GM18502 (cell line): ENCODE measurements around the gene FNDC3B.

Experiments
- ATAC-seq: cut with Tn5 transposase; IDR thresholded peaks from one replicate; pipeline ENCODE4 v1.9.1; 2021; ENCODE audit warnings: mild to moderate bottlenecking; ENCODE audit not compliant: unreplicated experiment, poor library complexity

Gene FNDC3B

GRCh38 chr3:172314591-172315160 is 275.3 kb downstream of the FNDC3B start:
- no peak for ATAC-seq

GRCh38 chr3:172315401-172316091 is 276.2 kb downstream of the FNDC3B start:
- no peak for ATAC-seq

- no peak for ATAC-seq
Observed at GRCh38 chr3:172316758-172317157, 277.4 kb downstream of the FNDC3B start.

- ATAC-seq, result no peak
Observed at GRCh38 chr3:172317481-172317880, 278.1 kb downstream of the FNDC3B start.

- peak; percentile 67 for ATAC-seq
Observed at GRCh38 chr3:172317984-172318383, 278.6 kb downstream of the FNDC3B start.

GRCh38 chr3:172319595-172319994 is 280.2 kb downstream of the FNDC3B start:
- no peak for ATAC-seq

- no peak for ATAC-seq
Observed at GRCh38 chr3:172320468-172320867, 281.1 kb downstream of the FNDC3B start.

GRCh38 chr3:172321035-172321434 is 281.7 kb downstream of the FNDC3B start:
- ATAC-seq, result peak; percentile 51

GRCh38 chr3:172323894-172324610 is 284.7 kb downstream of the FNDC3B start:
- ATAC-seq, result no peak

- ATAC-seq, result no peak
Observed at GRCh38 chr3:172324611-172325203, 285.3 kb downstream of the FNDC3B start.

- ATAC-seq, result no peak
Observed at GRCh38 chr3:172325461-172325860, 286.1 kb downstream of the FNDC3B start.

- no peak for ATAC-seq
Observed at GRCh38 chr3:172326993-172327392, 287.6 kb downstream of the FNDC3B start.

GRCh38 chr3:172328282-172328681 is 288.9 kb downstream of the FNDC3B start:
- ATAC-seq, result no peak

GRCh38 chr3:172329070-172329469 is 289.7 kb downstream of the FNDC3B start:
- ATAC-seq, result no peak

- ATAC-seq, result no peak
Observed at GRCh38 chr3:172330413-172330812, 291.0 kb downstream of the FNDC3B start.

- peak; percentile 89 for ATAC-seq
Observed at GRCh38 chr3:172332256-172333041, 293.1 kb downstream of the FNDC3B start.

- no peak for ATAC-seq
Observed at GRCh38 chr3:172333042-172333377, 293.6 kb downstream of the FNDC3B start.

- no peak for ATAC-seq
Observed at GRCh38 chr3:172333692-172334457, 294.5 kb downstream of the FNDC3B start.

- ATAC-seq, result no peak
Observed at GRCh38 chr3:172334671-172335207, 295.4 kb downstream of the FNDC3B start.
